OCI-LY3 (cell line): ENCODE results near the gene BUD31.

Experiments used
- H2AFZ ChIP-seq: fragments of 200-600, 300-600 bp; shearing (Covaris generic); 2 replicates; pipeline ENCODE4 v1.6.0; 2014; ENCODE audit warnings: antibody characterized with exemption, low read depth, low read length
- H3K27ac ChIP-seq: fragments of 200-600, 300-600 bp; sonication (generic); 2 replicates; pipeline ENCODE4 v1.5.1; 2014; ENCODE audit warnings: mild to moderate bottlenecking, low read length, moderate library complexity, mixed read lengths
- H3K27me3 ChIP-seq: fragments of 200-600, 300-600 bp; sonication (generic); 2 replicates; pipeline ENCODE4 v1.6.1; 2014; ENCODE audit warnings: low read depth, low read length, mixed read lengths
- H3K36me3 ChIP-seq: fragments of 200-600, 300-600 bp; sonication (generic); replicated peaks from 2 replicates; pipeline ENCODE3; 2014; ENCODE audit warnings: low read depth, low read length, mixed read lengths
- H3K4me1 ChIP-seq: fragments of 300-600, 200-600 bp; sonication (generic); 2 replicates; pipeline ENCODE4 v1.6.1; 2014; ENCODE audit warnings: low read length, mixed read lengths
- H3K4me2 ChIP-seq: fragments of 200-600, 300-600 bp; sonication (generic); 2 replicates; pipeline ENCODE4 v1.6.1; 2014; ENCODE audit warnings: low read length, mixed read lengths
- H3K4me3 ChIP-seq: fragments of 300-600, 200-600 bp; sonication (generic); 2 replicates; pipeline ENCODE4 v1.5.1; 2014; ENCODE audit warnings: antibody characterized with exemption, mild to moderate bottlenecking, low read length, moderate library complexity
- H3K79me2 ChIP-seq: fragments of 300-600, 200-600 bp; shearing (Covaris generic); 2 replicates; pipeline ENCODE4 v1.6.1; 2014; ENCODE audit warnings: mild to moderate bottlenecking, low read length, mixed read lengths
- H3K9ac ChIP-seq: fragments of 300-600, 200-600 bp; shearing (Covaris generic); 2 replicates; pipeline ENCODE4 v1.6.0; 2014; ENCODE audit warnings: mild to moderate bottlenecking, low read length, moderate library complexity
- H3K9me3 ChIP-seq: fragments of 200-600, 300-600 bp; shearing (Covaris generic); 2 replicates; pipeline ENCODE4 v1.6.1; 2014; ENCODE audit warnings: low read length, mixed read lengths; ENCODE audit not compliant: insufficient read depth
- H4K20me1 ChIP-seq: fragments of 200-600, 300-600 bp; sonication (generic); 2 replicates; pipeline ENCODE4 v1.6.1; 2016; ENCODE audit warnings: low read length, mixed read lengths; ENCODE audit not compliant: insufficient read depth
- CTCF ChIP-seq: fragments of 200-600, 300-600 bp; sonication (generic); IDR thresholded peaks from 2 replicates; pipeline ENCODE4 v1.5.1; 2014; ENCODE audit warnings: antibody characterized with exemption, low read length, low read depth
- EZH2phosphoT487 ChIP-seq: fragments of 200-600 bp; shearing (Covaris generic); IDR thresholded peaks from 2 replicates; pipeline ENCODE4 v1.6.1; 2018; ENCODE audit warnings: antibody characterized with exemption, mixed run types, low read depth

Gene BUD31

DNA sequence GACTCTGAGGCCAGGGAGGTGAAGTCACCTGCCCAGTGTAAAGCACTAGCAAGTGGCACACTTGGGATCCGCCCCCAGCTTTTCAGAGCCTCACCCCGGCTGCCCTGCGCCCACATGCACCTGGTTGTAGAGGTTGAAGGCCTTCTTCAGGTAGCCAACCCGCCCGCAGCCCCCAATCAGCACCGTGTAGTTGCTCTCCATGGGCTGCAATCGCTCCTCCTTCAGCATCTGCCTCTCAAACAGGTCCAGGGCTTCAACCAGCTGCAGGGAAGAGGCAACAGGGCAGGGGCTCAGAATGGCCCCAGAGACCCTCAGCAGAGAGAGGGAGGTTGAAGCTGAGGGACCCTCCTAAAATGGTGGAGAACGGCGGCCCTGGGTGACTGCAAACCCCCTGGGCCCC, 24.4 kb downstream of the BUD31 start:
- Histone ChIP-seq H3K27ac (no peak overlapping the region), H3K9ac (no peak overlapping the region), H3K4me3 (no peak overlapping the region), H3K27me3 (no peaks in the 10 kb centered on the region), H3K4me1 (peaks cover 7% of the 10 kb centered on the region; the same call in 1 of the 2 replicates), H4K20me1 (no peaks in the 10 kb centered on the region), H3K4me2 (no peak overlapping the region), H3K79me2 (peaks cover 19% of the 10 kb centered on the region), H2AFZ (no peak overlapping the region), H3K9me3 (no peaks in the 10 kb centered on the region), H3K36me3 (peaks cover 20% of the 10 kb centered on the region)
- TF ChIP-seq CTCF (no peak), EZH2phosphoT487 (no peak)

DNA sequence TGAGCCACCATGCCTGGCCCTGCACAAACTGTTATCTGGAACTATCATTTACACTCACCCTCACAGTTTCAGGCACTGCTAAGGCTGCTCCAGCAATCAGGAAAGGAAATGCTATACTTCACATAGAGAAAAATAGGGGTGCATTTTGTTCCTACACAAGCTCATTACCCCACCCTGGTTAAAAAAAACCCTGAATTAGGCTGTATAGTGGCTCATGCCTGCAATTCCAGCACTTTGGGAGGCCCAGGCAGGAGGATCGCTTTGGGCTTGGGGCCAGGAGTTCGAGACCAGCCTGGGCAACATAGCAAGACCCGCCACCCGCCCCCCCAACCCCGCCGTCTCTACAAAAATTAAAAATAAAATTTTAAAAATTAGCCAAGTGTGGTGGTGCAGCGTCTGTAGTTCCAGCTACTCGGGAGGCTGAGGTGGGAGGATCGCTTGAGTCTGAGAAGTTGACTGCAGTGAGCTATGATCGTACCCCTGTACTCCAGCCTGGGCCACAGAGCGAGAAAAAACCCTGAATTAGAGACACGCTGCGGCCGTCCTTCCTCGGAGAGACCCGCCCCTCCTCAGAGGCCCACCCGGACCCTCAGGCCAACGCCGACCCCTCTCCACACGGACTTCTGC, 29.3 kb downstream of the BUD31 start:
- H3K9ac ChIP-seq = peak overlapping the region; percentile 80
- peaks cover 45% of the 10 kb centered on the region for H3K79me2 ChIP-seq
- no peak for TF ChIP-seq CTCF
- TF ChIP-seq EZH2phosphoT487 = no peak
- H3K4me1 ChIP-seq = peaks cover 15% of the 10 kb centered on the region
- no peaks in the 10 kb centered on the region for H3K27me3 ChIP-seq
- H3K4me2 ChIP-seq = peak overlapping the region; percentile 97
- peak overlapping the region; percentile 54 for H3K27ac ChIP-seq
- peaks cover 10% of the 10 kb centered on the region for H4K20me1 ChIP-seq
- H3K4me3 ChIP-seq = peak overlapping the region; percentile 100
- peak overlapping the region; percentile 65 for H2AFZ ChIP-seq
- H3K9me3 ChIP-seq = no peaks in the 10 kb centered on the region
- H3K36me3 ChIP-seq = peaks cover 16% of the 10 kb centered on the region

DNA sequence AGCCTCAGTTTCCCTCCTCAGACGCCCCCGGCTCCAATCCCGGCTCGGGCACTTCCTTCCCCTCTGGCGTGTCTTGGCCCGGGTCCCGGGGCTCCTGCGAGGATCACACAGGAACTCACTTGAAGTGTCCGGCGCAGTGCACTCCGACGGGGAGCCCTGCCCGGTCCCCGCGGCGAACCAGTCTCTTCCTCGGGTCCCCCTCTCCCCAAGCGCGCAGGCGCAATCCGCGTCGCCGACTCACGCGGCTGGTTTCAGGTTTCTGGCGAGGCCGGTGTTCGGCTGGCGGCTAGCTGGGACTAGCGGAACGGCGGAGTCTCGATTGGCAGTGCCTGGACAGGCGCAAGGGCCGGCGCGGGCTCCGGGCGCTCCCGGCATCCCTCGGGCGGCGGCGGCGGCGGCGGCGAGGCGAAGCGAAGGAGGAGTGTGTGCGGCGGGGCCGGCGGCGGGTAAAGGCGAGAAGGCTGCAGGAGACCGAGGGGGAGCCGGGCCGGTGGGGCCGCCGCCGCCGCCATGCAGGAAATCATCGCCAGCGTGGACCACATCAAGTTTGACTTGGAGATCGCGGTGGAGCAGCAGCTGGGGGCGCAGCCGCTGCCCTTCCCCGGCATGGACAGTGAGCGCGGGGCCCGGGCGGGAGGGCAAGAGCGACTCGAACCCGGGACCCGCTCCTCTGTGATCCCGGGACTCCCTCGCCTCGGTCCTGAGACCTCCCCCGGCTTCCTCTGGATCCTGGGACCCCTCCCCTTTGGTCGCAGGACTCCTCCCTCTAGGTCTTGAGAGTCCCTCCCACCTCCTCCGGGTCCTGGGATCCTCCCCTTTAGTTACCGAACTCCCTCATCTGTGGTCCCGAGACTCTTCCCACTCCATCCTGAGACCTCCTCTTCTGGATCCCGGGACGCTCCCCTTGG, 30.1 kb downstream of the BUD31 start, which contains the start of the genes CPSF4 and PTCD1:
Gene CPSF4 (plus strand): TSS at position 371 of the 908 bp plus-strand sequence. CDS start 140 bp downstream, at position 511.
Gene PTCD1 (minus strand): TSS at position 226 of the 908 bp plus-strand sequence. CDS start 3,556 bp downstream, outside the sequence.
- no peak for TF ChIP-seq CTCF
- TF ChIP-seq EZH2phosphoT487 = no peak
- Histone ChIP-seq H3K9ac (peak within 1 kb of the TSS; percentile 80), H3K4me1 (peaks cover 15% of the 10 kb centered on the region), H3K4me2 (peak within 1 kb of the TSS; percentile 97), H3K36me3 (peaks cover 15% of the 10 kb centered on the region), H3K79me2 (peaks cover 45% of the 10 kb centered on the region), H3K27ac (peak within 1 kb of the TSS; percentile 54), H2AFZ (peak within 1 kb of the TSS; percentile 65), H3K27me3 (no peaks in the 10 kb centered on the region), H4K20me1 (peaks cover 10% of the 10 kb centered on the region), H3K4me3 (peak within 1 kb of the TSS; percentile 100), H3K9me3 (no peaks in the 10 kb centered on the region)

- Histone ChIP-seq H3K79me2 (peaks cover 45% of the 10 kb centered on the region), H3K27me3 (no peaks in the 10 kb centered on the region), H3K27ac (no peak overlapping the region)
Measured at GRCh38 chr7:99440195-99440594, 31.4 kb downstream of the BUD31 start.

More at GRCh38 chr7:99440195-99440594, 31.4 kb downstream of the BUD31 start:
- no peak for TF ChIP-seq CTCF
- no peak for TF ChIP-seq EZH2phosphoT487
- Histone ChIP-seq H3K36me3 (peaks cover 21% of the 10 kb centered on the region), H3K4me2 (peak overlapping the region; percentile 97), H3K4me1 (peaks cover 15% of the 10 kb centered on the region), H3K9me3 (no peaks in the 10 kb centered on the region), H4K20me1 (peaks cover 10% of the 10 kb centered on the region), H3K9ac (0 out of 2 replicates have a peak overlapping the region, but pooled peaks have one; percentile 80), H2AFZ (no peak overlapping the region), H3K4me3 (peak overlapping the region; percentile 100)
